T-cell (primary cell): ENCODE measurements around the gene SEL1L. TPM values are rescaled to one million over a fixed set of nuclear protein-coding genes. Genes with fewer than 3 reads are reported as not detected.
A peak's percentile ranks its signal among the peaks of the same experiment; 100 is the strongest.

ENCODE experiments used
- ATAC-seq, 4 experiments: fragments of 200-7000 bp in 3 of 4; fragments of 150-1000 bp in 1 of 4; cut with Tn5 transposase; replicated peaks in 1 of 4; 1 replicate in 3 of 4; 2 replicates in 1 of 4; pipeline ENCODE4 v1.10.0; 2021; ENCODE audit warnings: moderate library complexity in 3 of 4, mild to moderate bottlenecking in 2 of 4, moderate number of reproducible peaks in 1 of 4
- CTCF ChIA-PET, 2 donors: fragments of 300-600 bp; sonication (Branson Sonifier 250); formaldehyde crosslinking; loops; one replicate each; lab custom pipeline; 2022; ENCODE audit warnings: antibody characterized with exemption in 2 of 2; lab: Charles Lee
- POLR2A ChIA-PET, 2 donors: fragments of 300-600 bp; sonication (Branson Sonifier 250); formaldehyde crosslinking; loops; one replicate each; lab custom pipeline; 2022; ENCODE audit warnings: antibody characterized with exemption in 2 of 2; lab: Charles Lee
- DNase-seq, 35 experiments: peaks; one replicate each; pipeline versions ENCODE4 v3.0.0 to v3.0.0-alpha.2; 2013 to 2023
- H3K27ac ChIP-seq: one replicate; pipeline ENCODE4 v1.5.1; 2013; ENCODE audit warnings: low read length
- H3K27me3 ChIP-seq, 2 experiments: replicated peaks in 1 of 2; 1 replicate in 1 of 2; 2 replicates in 1 of 2; pipeline versions ENCODE4 v1.6.1 to v1.7.0; 2013; ENCODE audit warnings: low read length in 1 of 2, mixed read lengths in 1 of 2; ENCODE audit not compliant: control insufficient read depth in 2 of 2, insufficient read depth in 2 of 2; ENCODE audit errors: extremely low read depth in 1 of 2
- H3K36me3 ChIP-seq, 2 donors: 1 replicate in 1 of 2; 2 replicates in 1 of 2; pipeline versions ENCODE4 v1.6.1 to v1.7.0; 2013; ENCODE audit warnings: low read length in 1 of 2; ENCODE audit not compliant: control insufficient read depth in 2 of 2, insufficient read depth in 1 of 2; ENCODE audit errors: extremely low read depth in 1 of 2
- H3K4me1 ChIP-seq, 2 experiments: 1 replicate in 1 of 2; 2 replicates in 1 of 2; pipeline versions ENCODE4 v1.6.1 to v1.7.0; 2013; ENCODE audit warnings: low read length in 2 of 2, mixed read lengths in 1 of 2; ENCODE audit not compliant: insufficient read depth in 2 of 2, control insufficient read depth in 1 of 2; ENCODE audit errors: extremely low read depth in 1 of 2
- H3K4me3 ChIP-seq, 2 donors: 1 replicate in 1 of 2; 2 replicates in 1 of 2; pipeline versions ENCODE4 v1.5.1 to v1.7.0; 2013; ENCODE audit warnings: mild to moderate bottlenecking in 2 of 2, low read length in 1 of 2, moderate library complexity in 1 of 2; ENCODE audit not compliant: control insufficient read depth in 1 of 2; ENCODE audit errors: extremely low read depth in 1 of 2
- H3K9me3 ChIP-seq: 2 replicates; pipeline ENCODE4 v1.7.0; 2013
- H3K27ac Mint-ChIP-seq, 2 donors: one replicate each; pipeline ENCODE4 v1.8.0; 2020 to 2021; ENCODE audit warnings: mild to moderate bottlenecking in 2 of 2, mixed read lengths in 2 of 2
- H3K27me3 Mint-ChIP-seq, 2 donors: one replicate each; pipeline ENCODE4 v1.8.0; 2021 to 2022; ENCODE audit warnings: mixed read lengths in 2 of 2
- H3K36me3 Mint-ChIP-seq: one replicate; pipeline ENCODE4 v1.8.0; 2021; ENCODE audit warnings: mixed read lengths
- H3K4me1 Mint-ChIP-seq, 3 donors: one replicate each; pipeline ENCODE4 v1.8.0; 2020 to 2022; ENCODE audit warnings: mixed read lengths in 3 of 3, mild to moderate bottlenecking in 1 of 3
- H3K4me3 Mint-ChIP-seq, 3 donors: one replicate each; pipeline ENCODE4 v1.8.0; 2020 to 2022; ENCODE audit warnings: mild to moderate bottlenecking in 3 of 3, mixed read lengths in 3 of 3, moderate library complexity in 3 of 3
- H3K9me3 Mint-ChIP-seq, 3 donors: one replicate each; pipeline ENCODE4 v1.8.0; 2020 to 2022; ENCODE audit warnings: mixed read lengths in 3 of 3
- WGBS: methylation state at CpG from one replicate; pipeline ENCODE4 v1.1.5; 2013; ENCODE audit warnings: missing lambda C conversion rate; ENCODE audit not compliant: insufficient coverage; 5-methylcytosine and 5-hydroxymethylcytosine counted together
- total RNA-seq, 35 experiments: library from RNA in 6 of 35; stranded (reverse) in 6 of 35; fragments of 120-200 nt in 1 of 35; gene quantifications; one replicate each; pipeline versions ENCODE4 v1.2.1 to v1.2.4 and lab custom pipeline; 2013 to 2026

The SEL1L gene
- total RNA-seq, 5 donors from 2014 or later (not counting 1 experiment from before 2014, with no cell fraction given) = 44.2 to 55.2 (median 52.7) TPM

DNA sequence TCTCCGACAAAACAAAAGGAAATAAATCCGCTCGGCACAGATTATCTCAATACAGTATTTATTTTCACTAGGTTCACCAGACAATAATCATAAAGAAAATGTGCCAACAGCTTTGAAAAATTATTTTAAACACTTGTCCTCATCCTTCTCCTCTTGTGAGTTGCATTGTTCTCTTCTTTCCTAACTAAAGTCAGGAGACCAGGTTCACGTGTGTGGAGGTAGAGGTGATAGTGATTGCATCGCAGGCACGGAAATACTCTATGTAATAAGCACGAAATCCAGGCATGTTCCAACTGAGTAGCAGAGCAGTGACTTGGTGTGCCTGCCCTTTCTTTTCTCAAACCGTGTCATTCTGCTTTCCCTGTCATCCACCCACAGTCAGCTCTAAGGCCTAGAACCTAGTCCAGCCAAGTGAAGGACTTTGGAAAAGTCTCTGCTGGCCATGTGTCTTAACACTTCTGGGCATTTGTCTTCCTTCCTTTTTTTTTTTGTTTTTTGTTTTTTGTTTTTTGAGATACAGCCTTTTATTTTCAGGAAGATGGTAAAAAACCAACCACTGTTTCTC, 939 bp upstream of the SEL1L start:
- H3K4me3 Mint-ChIP-seq = peak overlapping the region; percentile 24 to 93 (median 84)
- Histone ChIP-seq H3K27ac (peak overlapping the region; percentile 44), H3K9me3 (no peaks in the 10 kb centered on the region), H3K4me1 (peaks cover 12 to 23% of the 10 kb centered on the region in 2 experiments), H3K36me3 (no peaks in the 10 kb centered on the region), H3K27me3 (peaks cover 0 to 3% of the 10 kb centered on the region in 2 experiments), H3K4me3 (no peak overlapping the region)
- DNase-seq (no peak), ATAC-seq (no peak)
- H3K27me3 Mint-ChIP-seq = peaks cover 1 to 12% of the 10 kb centered on the region in 2 donors
- WGBS = 90% methylated on average over 3 of the region's 8 CpGs
- H3K4me1 Mint-ChIP-seq = peaks cover 50 to 55% (median 54%) of the 10 kb centered on the region in 3 donors
- H3K9me3 Mint-ChIP-seq = peaks cover 0 to 4% (median 0%) of the 10 kb centered on the region in 3 donors
- ChIA-PET POLR2A (interaction anchor here in 1 of 2 donors (1.4 kb wide), 1 partner anchor 316 kb away, joined by 7 read pairs; no protein-coding TSS in a partner anchor), CTCF (interaction anchor here in 1 of 2 donors (0.7 kb wide), 1 partner anchor 323 kb away, joined by 3 read pairs; no protein-coding TSS in a partner anchor)
- no peaks in the 10 kb centered on the region for H3K36me3 Mint-ChIP-seq
- H3K27ac Mint-ChIP-seq = peak overlapping the region; percentile 78 to 84

GRCh38 chr14:81533212-81533535, 479 bp downstream of the SEL1L start:
- DNase-seq (no peak), ATAC-seq (no peak)
- no CpG with 5 or more reads among the region's 10 CpGs for WGBS
- Mint-ChIP-seq H3K36me3 (no peaks in the 10 kb centered on the region), H3K27me3 (peaks cover 0 to 3% of the 10 kb centered on the region in 2 donors), H3K27ac (peak overlapping the region; percentile 80 to 84), H3K4me3 (peak overlapping the region; percentile 84 to 96 (median 93)), H3K9me3 (peaks cover 0 to 4% (median 0%) of the 10 kb centered on the region in 3 donors), H3K4me1 (peaks cover 64 to 68% (median 68%) of the 10 kb centered on the region in 3 donors)
- H3K27me3 ChIP-seq = no peaks in the 10 kb centered on the region
- peak overlapping the region; percentile 64 for H3K27ac ChIP-seq
- CTCF ChIA-PET = interaction anchor here in 1 of 2 donors (0.6 to 0.8 kb wide), 2 partner anchors 102 to 314 kb away, joined by 4 read pairs; no protein-coding TSS in a partner anchor
- peak overlapping the region; percentile 90 to 96 for H3K4me3 ChIP-seq
- POLR2A ChIA-PET = interaction anchor here (0.5 to 1.4 kb wide), 6 partner anchors 10 to 314 kb away, joined by 3 to 12 read pairs (median 6); partner anchors contain the start of gene GTF2A1 (in 1 of the 2)
- H3K4me1 ChIP-seq = peaks cover 12 to 23% of the 10 kb centered on the region in 2 experiments
- no peaks in the 10 kb centered on the region for H3K9me3 ChIP-seq
- no peaks in the 10 kb centered on the region for H3K36me3 ChIP-seq

DNA sequence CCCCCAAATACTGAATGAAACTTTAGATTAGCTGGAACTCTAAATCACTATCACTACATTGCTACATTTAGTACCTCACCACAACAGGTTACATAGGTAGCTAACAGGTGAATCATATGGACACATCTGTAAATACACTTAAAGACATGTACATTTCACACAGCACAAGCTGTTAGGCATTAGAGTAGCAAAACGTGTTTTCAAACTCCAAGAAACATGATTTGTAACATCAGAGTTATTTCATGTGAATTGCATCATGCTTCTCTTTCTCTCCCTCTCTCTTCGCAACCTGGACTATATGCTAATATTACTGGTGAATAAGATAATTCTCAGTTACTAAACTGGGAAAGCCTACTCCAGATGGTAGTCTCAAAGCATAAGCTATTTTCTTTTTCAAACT, 4.3 kb downstream of the SEL1L start:
- peaks cover 0 to 25% of the 10 kb centered on the region in 2 donors for H3K36me3 ChIP-seq
- H3K4me1 ChIP-seq = peaks cover 8 to 23% of the 10 kb centered on the region in 2 experiments
- ATAC-seq = no peak
- H3K27ac ChIP-seq = no peak overlapping the region
- H3K9me3 ChIP-seq = no peaks in the 10 kb centered on the region
- ChIA-PET CTCF (interaction anchor here (0.6 to 0.8 kb wide), 2 partner anchors 11 to 78 kb away, joined by 4 read pairs; no protein-coding TSS in a partner anchor), POLR2A (interaction anchor here in 1 of 2 donors (0.5 to 0.7 kb wide), 3 partner anchors 44 to 313 kb away, joined by 3 read pairs; no protein-coding TSS in a partner anchor)
- no peaks in the 10 kb centered on the region for H3K9me3 Mint-ChIP-seq
- peak overlapping the region in 1 of 2 donors; percentile 48 for H3K27ac Mint-ChIP-seq
- H3K27me3 Mint-ChIP-seq = no peaks in the 10 kb centered on the region
- H3K4me1 Mint-ChIP-seq = peaks cover 71 to 76% (median 72%) of the 10 kb centered on the region in 3 donors
- no peaks in the 10 kb centered on the region for H3K27me3 ChIP-seq
- no peak overlapping the region for H3K4me3 Mint-ChIP-seq
- WGBS = no CpG with 5 or more reads among the region's 2 CpGs
- H3K36me3 Mint-ChIP-seq = peaks cover 19% of the 10 kb centered on the region
- no peak overlapping the region for H3K4me3 ChIP-seq
- no peak for DNase-seq

DNA sequence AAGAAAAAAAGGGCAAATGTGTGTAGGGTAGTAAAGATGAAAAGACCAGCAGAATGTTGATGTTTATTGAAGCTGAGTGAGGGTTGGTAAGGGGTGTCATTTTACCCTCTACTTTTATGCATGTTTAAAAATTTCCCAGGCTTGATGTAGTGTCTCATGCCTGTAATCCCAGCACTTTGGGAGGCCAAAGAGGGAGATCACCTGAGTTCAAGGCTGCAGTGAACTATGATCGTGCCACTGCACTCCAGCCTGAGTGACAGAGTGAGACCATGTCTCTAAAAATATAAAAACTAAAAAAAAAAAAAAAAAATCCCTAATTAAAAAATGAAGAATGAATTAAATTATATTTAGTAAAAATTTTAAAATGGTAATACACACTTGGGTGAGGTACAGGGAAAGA, 8.5 kb downstream of the SEL1L start:
- POLR2A ChIA-PET = no interaction called here
- Histone ChIP-seq H3K9me3 (no peaks in the 10 kb centered on the region), H3K27me3 (no peaks in the 10 kb centered on the region), H3K27ac (no peak overlapping the region), H3K4me3 (no peak overlapping the region), H3K36me3 (peaks cover 0 to 56% of the 10 kb centered on the region in 2 donors), H3K4me1 (peaks cover 2 to 13% of the 10 kb centered on the region in 2 experiments)
- no peak for DNase-seq
- Mint-ChIP-seq H3K27me3 (no peaks in the 10 kb centered on the region), H3K4me3 (no peak overlapping the region), H3K27ac (no peak overlapping the region), H3K36me3 (peaks cover 34% of the 10 kb centered on the region), H3K4me1 (peaks cover 64 to 71% (median 70%) of the 10 kb centered on the region in 3 donors), H3K9me3 (no peaks in the 10 kb centered on the region)
- WGBS = no CpG with 5 or more reads among the region's 1 CpG
- ATAC-seq = no peak
- CTCF ChIA-PET = no interaction called here

DNA sequence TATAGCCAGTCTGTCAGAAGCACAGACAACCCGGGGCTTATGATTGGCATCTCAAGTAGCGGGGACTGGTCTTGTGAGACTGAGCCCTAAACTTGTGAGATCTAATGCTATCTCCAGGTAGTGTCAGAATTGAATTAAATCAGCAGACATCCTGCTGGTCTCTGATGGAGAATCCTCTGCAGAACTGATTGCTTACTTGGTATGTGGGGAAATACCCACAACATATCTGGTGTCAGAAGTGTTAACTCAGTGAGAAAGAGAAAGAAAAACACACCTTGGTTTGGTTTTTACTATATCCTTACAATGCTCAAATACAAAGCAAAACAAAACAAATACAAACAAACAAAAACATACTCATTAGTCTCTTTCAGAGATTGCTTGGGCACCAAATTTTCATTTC, 10.0 kb downstream of the SEL1L start:
- Mint-ChIP-seq H3K27me3 (no peaks in the 10 kb centered on the region), H3K4me1 (peaks cover 63 to 70% (median 68%) of the 10 kb centered on the region in 3 donors), H3K9me3 (no peaks in the 10 kb centered on the region), H3K27ac (no peak overlapping the region), H3K4me3 (no peak overlapping the region), H3K36me3 (peaks cover 38% of the 10 kb centered on the region)
- peaks cover 10 to 16% of the 10 kb centered on the region in 2 experiments for H3K4me1 ChIP-seq
- no peaks in the 10 kb centered on the region for H3K27me3 ChIP-seq
- CTCF ChIA-PET = interaction anchor here in 1 of 2 donors (0.6 kb wide), 1 partner anchor 869 kb away, joined by 3 read pairs; no protein-coding TSS in a partner anchor
- POLR2A ChIA-PET = interaction anchor here in 1 of 2 donors (1.2 kb wide), 1 partner anchor 10 kb away, joined by 3 read pairs; the partner anchor contains the start of gene SEL1L
- no peaks in the 10 kb centered on the region for H3K9me3 ChIP-seq
- peaks cover 0 to 60% of the 10 kb centered on the region in 2 donors for H3K36me3 ChIP-seq
- DNase-seq (no peak), ATAC-seq (no peak)
- H3K4me3 ChIP-seq = no peak overlapping the region
- WGBS = 93% methylated on average over 2 of the region's 2 CpGs
- H3K27ac ChIP-seq = no peak overlapping the region

- peaks cover 0 to 62% of the 10 kb centered on the region in 2 donors for H3K36me3 ChIP-seq
- Mint-ChIP-seq H3K4me3 (no peak overlapping the region), H3K36me3 (peaks cover 38% of the 10 kb centered on the region), H3K27me3 (no peaks in the 10 kb centered on the region), H3K4me1 (peaks cover 57 to 64% (median 62%) of the 10 kb centered on the region in 3 donors), H3K27ac (no peak overlapping the region), H3K9me3 (no peaks in the 10 kb centered on the region)
- DNase-seq (no peak), ATAC-seq (no peak)
- H3K4me3 ChIP-seq = no peak overlapping the region
- peaks cover 10 to 16% of the 10 kb centered on the region in 2 experiments for H3K4me1 ChIP-seq
- no peak overlapping the region for H3K27ac ChIP-seq
- H3K9me3 ChIP-seq = no peaks in the 10 kb centered on the region
- ChIA-PET CTCF (interaction anchor here in 1 of 2 donors (0.6 kb wide), 1 partner anchor 868 kb away, joined by 3 read pairs; no protein-coding TSS in a partner anchor), POLR2A (interaction anchor here (0.7 to 1.2 kb wide), 2 partner anchors 9 to 11 kb away, joined by 3 read pairs; partner anchors contain the start of gene SEL1L (in 1 of the 2))
- H3K27me3 ChIP-seq = no peaks in the 10 kb centered on the region
- 100% methylated on average over 1 of the region's 4 CpGs for WGBS
Observed at GRCh38 chr14:81523016-81523415, 10.6 kb downstream of the SEL1L start.
